GM12892 (cell line): ENCODE data around the gene CMA1.
"Not testable (repeated sequence)": the region's sequence is repeated elsewhere in the genome, so short reads cannot be mapped to it uniquely, and the experiment has no call there.

ENCODE experiments used
- DNase-seq: peaks from one replicate; pipeline ENCODE4 v3.0.0; 2011; ENCODE audit not compliant: insufficient read length
- FAIRE-seq: peaks from 2 replicates; lab custom pipeline; 2011; peaks lifted over from hg19 to GRCh38; lab: Jason Lieb, UNC
- POLR2A ChIP-seq: IDR thresholded peaks from 2 replicates; pipeline ENCODE4 v1.6.1; 2011; ENCODE audit warnings: low read depth, low read length, control low read depth
- POLR2AphosphoS5 ChIP-seq: IDR thresholded peaks from 2 replicates; pipeline ENCODE4 v1.6.1; 2011; ENCODE audit warnings: low read depth, low read length, control low read depth
- TAF1 ChIP-seq: IDR thresholded peaks from 2 replicates; pipeline ENCODE4 v1.6.1; 2011; ENCODE audit warnings: low read depth, mild to moderate bottlenecking, control low read depth, low read length, borderline replicate concordance

Gene CMA1

GRCh38 chr14:24483604-24484252, 24.3 kb downstream of the CMA1 start:
- no peak for DNase-seq
- no peak for TF ChIP-seq TAF1
- no peak for TF ChIP-seq POLR2A
- TF ChIP-seq POLR2AphosphoS5: no peak
- no peak for FAIRE-seq

- not testable (repeated sequence) for FAIRE-seq, DNase-seq
Observed at GRCh38 chr14:24482699-24483303, 25.3 kb downstream of the CMA1 start.

GRCh38 chr14:24481622-24482324, 26.3 kb downstream of the CMA1 start:
- peak; percentile 78 for FAIRE-seq
- TF ChIP-seq POLR2AphosphoS5: no peak
- DNase-seq: peak; percentile 59

GRCh38 chr14:24479999-24480398, 28.1 kb downstream of the CMA1 start:
- not testable (repeated sequence) for FAIRE-seq, DNase-seq

- FAIRE-seq: no peak
- TF ChIP-seq POLR2A (no peak), TAF1 (no peak), POLR2AphosphoS5 (no peak)
- DNase-seq: no peak
Observed at GRCh38 chr14:24475261-24475660, 32.8 kb downstream of the CMA1 start.

GRCh38 chr14:24473211-24473610, 34.9 kb downstream of the CMA1 start:
- TF ChIP-seq POLR2A (no peak), TAF1 (no peak), POLR2AphosphoS5 (no peak)
- FAIRE-seq (no peak), DNase-seq (no peak)

GRCh38 chr14:24470450-24470849, 37.6 kb downstream of the CMA1 start:
- not testable (repeated sequence) for DNase-seq

GRCh38 chr14:24465805-24466204, 42.3 kb downstream of the CMA1 start:
- no peak for FAIRE-seq
- TF ChIP-seq POLR2AphosphoS5: no peak
- TF ChIP-seq TAF1: no peak
- TF ChIP-seq POLR2A: no peak
- no peak for DNase-seq

More at GRCh38 chr14:24470450-24470849, 37.6 kb downstream of the CMA1 start:
- FAIRE-seq: not testable (repeated sequence)

- TF ChIP-seq POLR2A: no peak
- TF ChIP-seq POLR2AphosphoS5: no peak
- TF ChIP-seq TAF1: no peak
- DNase-seq (no peak), FAIRE-seq (peak; percentile 46)
Observed at GRCh38 chr14:24465368-24465767, 42.7 kb downstream of the CMA1 start.

- TF ChIP-seq POLR2AphosphoS5 (no peak), POLR2A (no peak), TAF1 (no peak)
- DNase-seq (no peak), FAIRE-seq (peak; percentile 67)
Observed at GRCh38 chr14:24463884-24464785, 43.9 kb downstream of the CMA1 start.

- TF ChIP-seq POLR2A (no peak), POLR2AphosphoS5 (no peak), TAF1 (no peak)
- DNase-seq (no peak), FAIRE-seq (peak; percentile 89)
Observed at GRCh38 chr14:24463017-24463883, 44.8 kb downstream of the CMA1 start.
